Brain microvascular endothelial cell (primary cell): Measurements from ENCODE around the gene VARS1.
"Not testable (repeated sequence)": the region's sequence is repeated elsewhere in the genome, so short reads cannot be mapped to it uniquely, and the experiment has no call there.

Experiments used
- DNase-seq: peaks from one replicate; pipeline ENCODE4 v3.0.0-alpha.2; 2020
- H3K27ac ChIP-seq: fragments of 250-450 bp; sonication (Bioruptor Pico); 2 replicates; pipeline ENCODE4 v1.5.1; 2020; ENCODE audit warnings: mild to moderate bottlenecking, moderate library complexity
- H3K27me3 ChIP-seq: fragments of 250-450 bp; sonication (Bioruptor Pico); replicated peaks from 2 replicates; pipeline ENCODE4 v1.5.1; 2020; ENCODE audit warnings: mild to moderate bottlenecking
- H3K36me3 ChIP-seq: fragments of 250-450 bp; sonication (Bioruptor Pico); replicated peaks from 2 replicates; pipeline ENCODE4 v1.5.1; 2020; ENCODE audit warnings: mild to moderate bottlenecking
- H3K4me3 ChIP-seq: 2 replicates; pipeline ENCODE4 v1.5.1; 2011; ENCODE audit warnings: low read depth, mild to moderate bottlenecking, control low read depth, low read length, moderate library complexity
- CTCF ChIP-seq: IDR thresholded peaks from 2 replicates; pipeline ENCODE4 v1.5.1; 2011; ENCODE audit warnings: low read depth, mild to moderate bottlenecking, moderate library complexity, low read length, control low read depth, inconsistent platforms; ENCODE audit errors: missing control alignments
- in situ Hi-C: cut with HindIII; loops from 2 replicates; pipeline ENCODE4 v1.10.0; 2017; ENCODE audit warnings: low sequenced_read_pairs, low pct_ligation_motif_present

The VARS1 gene

GRCh38 chr6:31822036-31822821 is 26.7 kb upstream of the VARS1 start:
- H3K27me3 ChIP-seq, result no peaks in the 10 kb centered on the region
- no peaks in the 10 kb centered on the region for H3K36me3 ChIP-seq
- no peak for TF ChIP-seq CTCF
- peak overlapping the region; percentile 80 for H3K27ac ChIP-seq
- peak overlapping the region; percentile 64 for H3K4me3 ChIP-seq
- DNase-seq, result peak; percentile 53
- in situ Hi-C loops, result no loop called here

GRCh38 chr6:31821301-31822035 is 25.9 kb upstream of the VARS1 start:
- in situ Hi-C loops, result no loop called here
- Histone ChIP-seq H3K27ac (peak overlapping the region; percentile 80), H3K36me3 (no peaks in the 10 kb centered on the region), H3K27me3 (no peaks in the 10 kb centered on the region), H3K4me3 (peak overlapping the region; percentile 64)
- TF ChIP-seq CTCF, result no peak
- no peak for DNase-seq

GRCh38 chr6:31820399-31820798 is 24.8 kb upstream of the VARS1 start:
- H3K27me3 ChIP-seq, DNase-seq, H3K36me3 ChIP-seq, H3K4me3 ChIP-seq, in situ Hi-C loops, H3K27ac ChIP-seq: not testable (repeated sequence)

GRCh38 chr6:31819871-31820299 is 24.3 kb upstream of the VARS1 start:
- H3K27me3 ChIP-seq, result no peaks in the 10 kb centered on the region
- no peak overlapping the region for H3K27ac ChIP-seq
- in situ Hi-C loops, result no loop called here
- no peaks in the 10 kb centered on the region for H3K36me3 ChIP-seq
- H3K4me3 ChIP-seq, result no peak overlapping the region
- no peak for DNase-seq
- no peak for TF ChIP-seq CTCF

GRCh38 chr6:31817929-31818511 is 22.5 kb upstream of the VARS1 start:
- DNase-seq, in situ Hi-C loops, H3K36me3 ChIP-seq, H3K27me3 ChIP-seq: not testable (repeated sequence)
- Histone ChIP-seq H3K4me3 (peak overlapping the region; percentile 51), H3K27ac (peak overlapping the region; percentile 1)

GRCh38 chr6:31817133-31817928 is 21.8 kb upstream of the VARS1 start:
- Histone ChIP-seq H3K4me3 (peak overlapping the region; percentile 51), H3K27ac (peak overlapping the region; percentile 1)
- in situ Hi-C loops, DNase-seq, H3K36me3 ChIP-seq, H3K27me3 ChIP-seq: not testable (repeated sequence)
